Activated B cell treated with CpG ODN at 0.5 μM for 24 hours (primary cell): ENCODE measurements around the gene TNIP2. TPM values are rescaled to one million over a fixed set of nuclear protein-coding genes. Genes with fewer than 3 reads are reported as not detected.
"Not testable (repeated sequence)": the region's sequence is repeated elsewhere in the genome, so short reads cannot be mapped to it uniquely, and the experiment has no call there.

ENCODE experiments used
- ATAC-seq: fragments of 200-7000 bp; cut with Tn5 transposase; one replicate; pipeline ENCODE4 v1.10.0; 2021; ENCODE audit warnings: low read depth, mild to moderate bottlenecking, moderate library complexity
- CTCF ChIA-PET: fragments of 350-600 bp; sonication (Branson Sonifier 250); formaldehyde crosslinking; loops from one replicate; lab custom pipeline; 2021; ENCODE audit warnings: antibody characterized with exemption; lab: Charles Lee
- POLR2A ChIA-PET: fragments of 350-600 bp; sonication (Branson Sonifier 250); formaldehyde crosslinking; loops from one replicate; lab custom pipeline; 2021; ENCODE audit warnings: antibody characterized with exemption; lab: Charles Lee
- DNase-seq: peaks from one replicate; pipeline ENCODE4 v3.0.0; 2022
- H3K27ac Mint-ChIP-seq: one replicate; pipeline ENCODE4 v1.8.0; 2020; ENCODE audit warnings: mixed read lengths
- H3K27me3 Mint-ChIP-seq: one replicate; pipeline ENCODE4 v1.8.0; 2021; ENCODE audit warnings: mixed read lengths
- H3K36me3 Mint-ChIP-seq: one replicate; pipeline ENCODE4 v1.8.0; 2021; ENCODE audit warnings: low read depth, mixed read lengths
- H3K4me1 Mint-ChIP-seq: one replicate; pipeline ENCODE4 v1.8.0; 2021; ENCODE audit warnings: mixed read lengths
- H3K4me3 Mint-ChIP-seq: one replicate; pipeline ENCODE4 v1.8.0; 2020; ENCODE audit warnings: mild to moderate bottlenecking, mixed read lengths
- H3K9me3 Mint-ChIP-seq: one replicate; pipeline ENCODE4 v1.8.0; 2020; ENCODE audit warnings: mixed read lengths
- CTCF ChIP-seq: fragments of 200-600 bp; IDR thresholded peaks from one replicate; pipeline ENCODE4 v1.8.0; 2022; ENCODE audit warnings: antibody characterized with exemption, mild to moderate bottlenecking
- intact Hi-C: fragments of 100-400 bp; cut with micrococcal nuclease; formaldehyde crosslinking; loops from one replicate; pipeline ENCODE4 v1.15.1; 2024
- total RNA-seq: library from RNA; stranded (reverse); gene quantifications from 2 replicates; pipeline ENCODE4 v1.2.3, GENCODE V29; 2022

The TNIP2 gene
- total RNA-seq, 1 donor from 2014 or later: 83.2 TPM

GRCh38 chr4:2742823-2743517 is 13.2 kb downstream of the TNIP2 start:
- intact Hi-C loops: no loop called here
- Mint-ChIP-seq H3K36me3 (peaks cover 85% of the 10 kb centered on the region), H3K9me3 (no peaks in the 10 kb centered on the region), H3K4me1 (peaks cover 39% of the 10 kb centered on the region), H3K27me3 (no peaks in the 10 kb centered on the region), H3K4me3 (no peak overlapping the region), H3K27ac (peak overlapping the region; percentile 53)
- ChIA-PET POLR2A (interaction anchor here (0.6 to 0.9 kb wide), 2 partner anchors 9 to 682 kb away, joined by 3 to 4 read pairs; no protein-coding TSS in a partner anchor), CTCF (no interaction called here)
- TF ChIP-seq CTCF: no peak
- no peak for DNase-seq
- ATAC-seq: no peak

GRCh38 chr4:2742081-2742822 is 13.9 kb downstream of the TNIP2 start:
- POLR2A ChIA-PET: interaction anchor here (0.6 to 0.8 kb wide), 2 partner anchors 20 to 682 kb away, joined by 3 read pairs; no protein-coding TSS in a partner anchor
- intact Hi-C loops: no loop called here
- Mint-ChIP-seq H3K36me3 (peaks cover 78% of the 10 kb centered on the region), H3K9me3 (no peaks in the 10 kb centered on the region), H3K4me3 (no peak overlapping the region), H3K27me3 (no peaks in the 10 kb centered on the region), H3K27ac (peak overlapping the region; percentile 25), H3K4me1 (peaks cover 32% of the 10 kb centered on the region)
- ATAC-seq: no peak
- CTCF ChIA-PET: no interaction called here
- no peak for TF ChIP-seq CTCF
- no peak for DNase-seq

- H3K36me3 Mint-ChIP-seq: peaks cover 74% of the 10 kb centered on the region
- POLR2A ChIA-PET: interaction anchor here (0.8 kb wide), 1 partner anchor 19 kb away, joined by 3 read pairs; no protein-coding TSS in a partner anchor
These were observed 14.5 kb downstream of the TNIP2 start for GRCh38 chr4:2741626-2742025.

GRCh38 chr4:2738296-2738695 is 17.8 kb downstream of the TNIP2 start:
- H3K4me1 Mint-ChIP-seq, H3K4me3 Mint-ChIP-seq, H3K9me3 Mint-ChIP-seq, DNase-seq, H3K27me3 Mint-ChIP-seq, POLR2A ChIA-PET, CTCF ChIA-PET, intact Hi-C loops, ATAC-seq: not testable (repeated sequence)
- Mint-ChIP-seq H3K36me3 (peaks cover 56% of the 10 kb centered on the region), H3K27ac (peak overlapping the region; percentile 1)

More at GRCh38 chr4:2741626-2742025, 14.5 kb downstream of the TNIP2 start:
- CTCF ChIA-PET: no interaction called here
- DNase-seq (no peak), ATAC-seq (no peak)
- no peak for TF ChIP-seq CTCF
- Mint-ChIP-seq H3K9me3 (no peaks in the 10 kb centered on the region), H3K27ac (peak overlapping the region; percentile 25), H3K4me1 (peaks cover 26% of the 10 kb centered on the region), H3K4me3 (no peak overlapping the region), H3K27me3 (no peaks in the 10 kb centered on the region)
- intact Hi-C loops: no loop called here

GRCh38 chr4:2735869-2736268 is 20.3 kb downstream of the TNIP2 start:
- no peak overlapping the region for H3K27ac Mint-ChIP-seq
- intact Hi-C loops: no loop called here

More at GRCh38 chr4:2735869-2736268, 20.3 kb downstream of the TNIP2 start:
- peaks cover 11% of the 10 kb centered on the region for H3K4me1 Mint-ChIP-seq
- peaks cover 7% of the 10 kb centered on the region for H3K9me3 Mint-ChIP-seq
- ChIA-PET POLR2A (no interaction called here), CTCF (no interaction called here)
- H3K36me3 Mint-ChIP-seq: peaks cover 52% of the 10 kb centered on the region
- no peak for TF ChIP-seq CTCF
- H3K4me3 Mint-ChIP-seq: no peak overlapping the region
- DNase-seq (no peak), ATAC-seq (no peak)
- no peaks in the 10 kb centered on the region for H3K27me3 Mint-ChIP-seq
